Astrocyte (in vitro differentiated cells and primary cell): ENCODE results near the gene TEX2. TPM values are rescaled to one million over a fixed set of nuclear protein-coding genes. Genes with fewer than 3 reads are reported as not detected.
"Not testable (repeated sequence)": the region's sequence is repeated elsewhere in the genome, so short reads cannot be mapped to it uniquely, and the experiment has no call there.

ENCODE experiments used
- DNase-seq: peaks from one replicate; pipeline ENCODE4 v3.0.0-alpha.2; 2010; ENCODE audit warnings: low read depth
- FAIRE-seq: peaks from 2 replicates; lab custom pipeline; 2011; peaks lifted over from hg19 to GRCh38; lab: Jason Lieb, UNC
- H2AFZ ChIP-seq: 2 replicates; pipeline ENCODE4 v1.6.0; 2012; ENCODE audit warnings: low read depth, low read length, inconsistent platforms
- H3K27ac ChIP-seq: 2 replicates; pipeline ENCODE4 v1.5.1; 2011; ENCODE audit warnings: low read depth, low read length, inconsistent platforms
- H3K27me3 ChIP-seq: 2 replicates; pipeline ENCODE4 v1.6.0; 2011; ENCODE audit warnings: low read length, inconsistent platforms; ENCODE audit not compliant: insufficient read depth
- H3K36me3 ChIP-seq: 2 replicates; pipeline ENCODE4 v1.5.1; 2011; ENCODE audit warnings: low read length, inconsistent platforms; ENCODE audit not compliant: insufficient read depth
- H3K4me1 ChIP-seq: 2 replicates; pipeline ENCODE4 v1.5.1; 2011; ENCODE audit warnings: low read length, inconsistent platforms; ENCODE audit not compliant: insufficient read depth
- H3K4me2 ChIP-seq: 2 replicates; pipeline ENCODE4 v1.6.0; 2012; ENCODE audit warnings: low read length, inconsistent platforms
- H3K4me3 ChIP-seq: 2 replicates; pipeline ENCODE4 v1.5.1; 2011; ENCODE audit warnings: low read depth, mild to moderate bottlenecking, low read length, inconsistent platforms; ENCODE audit not compliant: insufficient read depth
- H3K79me2 ChIP-seq: 2 replicates; pipeline ENCODE4 v1.6.0; 2012; ENCODE audit warnings: mild to moderate bottlenecking, low read length, inconsistent platforms; ENCODE audit not compliant: insufficient read depth
- H3K9ac ChIP-seq: 2 replicates; pipeline ENCODE4 v1.6.0; 2012; ENCODE audit warnings: mild to moderate bottlenecking, low read length, inconsistent platforms
- H3K9me3 ChIP-seq: 2 replicates; pipeline ENCODE4 v1.5.1; 2012; ENCODE audit warnings: low read depth, mild to moderate bottlenecking, low read length, inconsistent platforms; ENCODE audit not compliant: insufficient read depth
- H4K20me1 ChIP-seq: 2 replicates; pipeline ENCODE4 v1.6.0; 2012; ENCODE audit warnings: low read length, inconsistent platforms; ENCODE audit not compliant: insufficient read depth
- H3K27ac Mint-ChIP-seq: one replicate; pipeline ENCODE4 v1.8.0; 2021; ENCODE audit warnings: mild to moderate bottlenecking, mixed read lengths; ENCODE audit not compliant: unreplicated experiment
- H3K27me3 Mint-ChIP-seq: one replicate; pipeline ENCODE4 v1.8.0; 2021; ENCODE audit warnings: low read depth, mixed read lengths; ENCODE audit not compliant: unreplicated experiment
- H3K36me3 Mint-ChIP-seq: one replicate; pipeline ENCODE4 v1.8.0; 2021; ENCODE audit warnings: low read depth, mixed read lengths; ENCODE audit not compliant: unreplicated experiment
- H3K4me1 Mint-ChIP-seq: one replicate; pipeline ENCODE4 v1.8.0; 2021; ENCODE audit warnings: low read depth, mixed read lengths; ENCODE audit not compliant: unreplicated experiment
- H3K4me3 Mint-ChIP-seq: one replicate; pipeline ENCODE4 v1.8.0; 2021; ENCODE audit warnings: mild to moderate bottlenecking, moderate library complexity, mixed read lengths; ENCODE audit not compliant: unreplicated experiment
- H3K9me3 Mint-ChIP-seq: one replicate; pipeline ENCODE4 v1.8.0; 2021; ENCODE audit warnings: mild to moderate bottlenecking, mixed read lengths; ENCODE audit not compliant: unreplicated experiment
- EZH2 ChIP-seq: IDR thresholded peaks from 2 replicates; pipeline ENCODE4 v1.6.1; 2012; ENCODE audit warnings: mild to moderate bottlenecking, low read length, inconsistent platforms; ENCODE audit not compliant: insufficient read depth
- total RNA-seq: library from RNA; stranded (reverse); gene quantifications from 2 replicates; pipeline ENCODE4 v1.2.1, GENCODE V29; 2021
- TF ChIP-seq, protein P1 (sequence below): IDR thresholded peaks from 2 replicates; pipeline ENCODE4 v1.5.1; 2011; ENCODE audit warnings: low read depth, mild to moderate bottlenecking, inconsistent platforms, low read length, moderate library complexity; ENCODE audit not compliant: insufficient read depth

The TEX2 gene
- total RNA-seq, 1 donor from 2014 or later, result 56.1 TPM

DNA sequence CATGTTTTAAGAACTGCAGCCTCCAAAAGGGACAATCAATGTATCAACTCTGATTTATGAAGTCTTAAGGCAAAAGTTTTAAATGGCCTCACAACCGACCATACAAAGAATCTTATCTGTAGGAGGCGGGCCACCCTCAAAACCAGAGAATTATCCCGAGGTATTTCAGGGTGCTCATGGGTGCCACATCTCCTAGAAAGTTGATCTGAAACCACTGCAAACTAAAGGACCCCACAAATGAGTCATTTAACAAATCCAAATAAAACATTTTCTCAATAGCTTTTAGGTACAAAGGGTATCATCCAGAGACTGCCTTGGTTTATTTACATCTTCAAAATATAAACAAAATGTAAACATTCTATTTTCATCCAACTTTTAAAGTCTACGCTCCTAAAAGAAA, 139.9 kb downstream of the TEX2 start:
- no peaks in the 10 kb centered on the region for H3K27me3 Mint-ChIP-seq
- no peak overlapping the region for H3K4me3 Mint-ChIP-seq
- H3K9me3 ChIP-seq, result no peaks in the 10 kb centered on the region
- no peaks in the 10 kb centered on the region for H3K36me3 ChIP-seq
- H3K4me2 ChIP-seq, result no peak overlapping the region
- no peak overlapping the region for H2AFZ ChIP-seq
- H3K4me3 ChIP-seq, result no peak overlapping the region
- peaks cover 12% of the 10 kb centered on the region for H3K79me2 ChIP-seq
- H3K4me1 Mint-ChIP-seq, result peaks cover 8% of the 10 kb centered on the region
- peaks cover 4% of the 10 kb centered on the region for H3K4me1 ChIP-seq
- no peak for DNase-seq
- no peak overlapping the region for H3K27ac Mint-ChIP-seq
- H3K9ac ChIP-seq, result no peak overlapping the region
- H4K20me1 ChIP-seq, result peaks cover 33% of the 10 kb centered on the region
- no peaks in the 10 kb centered on the region for H3K27me3 ChIP-seq
- FAIRE-seq, result no peak
- TF ChIP-seq EZH2, result no peak
- TF ChIP-seq, protein P1, sequence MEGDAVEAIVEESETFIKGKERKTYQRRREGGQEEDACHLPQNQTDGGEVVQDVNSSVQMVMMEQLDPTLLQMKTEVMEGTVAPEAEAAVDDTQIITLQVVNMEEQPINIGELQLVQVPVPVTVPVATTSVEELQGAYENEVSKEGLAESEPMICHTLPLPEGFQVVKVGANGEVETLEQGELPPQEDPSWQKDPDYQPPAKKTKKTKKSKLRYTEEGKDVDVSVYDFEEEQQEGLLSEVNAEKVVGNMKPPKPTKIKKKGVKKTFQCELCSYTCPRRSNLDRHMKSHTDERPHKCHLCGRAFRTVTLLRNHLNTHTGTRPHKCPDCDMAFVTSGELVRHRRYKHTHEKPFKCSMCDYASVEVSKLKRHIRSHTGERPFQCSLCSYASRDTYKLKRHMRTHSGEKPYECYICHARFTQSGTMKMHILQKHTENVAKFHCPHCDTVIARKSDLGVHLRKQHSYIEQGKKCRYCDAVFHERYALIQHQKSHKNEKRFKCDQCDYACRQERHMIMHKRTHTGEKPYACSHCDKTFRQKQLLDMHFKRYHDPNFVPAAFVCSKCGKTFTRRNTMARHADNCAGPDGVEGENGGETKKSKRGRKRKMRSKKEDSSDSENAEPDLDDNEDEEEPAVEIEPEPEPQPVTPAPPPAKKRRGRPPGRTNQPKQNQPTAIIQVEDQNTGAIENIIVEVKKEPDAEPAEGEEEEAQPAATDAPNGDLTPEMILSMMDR, result no peak
- H3K27ac ChIP-seq, result no peak overlapping the region
- H3K36me3 Mint-ChIP-seq, result peaks cover 5% of the 10 kb centered on the region
- H3K9me3 Mint-ChIP-seq, result no peaks in the 10 kb centered on the region

DNA sequence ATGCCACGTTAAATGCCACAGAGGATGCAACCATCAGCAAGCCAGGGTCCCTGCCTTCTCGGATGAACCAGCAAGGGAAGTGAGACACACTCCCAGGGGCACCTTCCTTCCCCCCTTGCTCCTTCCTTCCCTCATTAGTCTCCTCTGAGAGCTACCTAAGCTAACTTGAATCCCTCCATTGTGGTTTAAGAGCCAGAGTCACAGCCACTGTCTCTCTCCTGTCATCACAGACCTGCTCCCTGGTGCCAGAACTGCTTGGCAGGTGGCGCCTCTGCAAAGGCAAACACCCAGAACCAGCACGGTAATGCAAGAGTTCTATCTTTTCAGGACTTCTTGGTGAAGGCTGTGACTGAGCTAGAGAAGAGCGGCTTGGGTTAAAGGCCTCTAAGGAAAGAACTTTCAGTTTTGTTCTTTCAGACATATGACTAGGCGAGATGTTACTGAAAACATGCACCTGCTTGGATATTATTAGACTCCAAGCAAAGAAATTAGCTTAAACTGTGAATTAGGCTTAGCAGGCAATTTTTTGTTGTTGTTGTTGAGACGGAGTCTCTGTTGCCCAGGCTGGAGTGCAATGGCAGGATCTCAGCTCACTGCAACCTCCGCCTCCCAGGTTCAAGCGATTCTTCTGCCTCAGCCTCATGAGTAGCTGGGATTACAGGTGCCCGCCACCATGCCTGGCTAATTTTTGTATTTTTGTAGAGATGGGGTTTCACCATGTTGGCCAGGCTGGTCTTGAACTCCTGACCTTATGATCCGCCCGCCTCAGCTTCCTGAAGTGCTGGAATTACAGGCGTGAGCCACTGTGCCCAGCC, 141.9 kb downstream of the TEX2 start:
- not testable (repeated sequence) for H3K27me3 Mint-ChIP-seq, H3K4me1 Mint-ChIP-seq, H2AFZ ChIP-seq, H3K27ac ChIP-seq, H3K4me3 Mint-ChIP-seq, H3K36me3 ChIP-seq, FAIRE-seq, H3K9ac ChIP-seq, H3K4me1 ChIP-seq, DNase-seq, H3K4me3 ChIP-seq, H3K9me3 Mint-ChIP-seq, H3K27me3 ChIP-seq, H3K9me3 ChIP-seq, H3K36me3 Mint-ChIP-seq, H3K79me2 ChIP-seq, H3K4me2 ChIP-seq, H3K27ac Mint-ChIP-seq
- peaks cover 33% of the 10 kb centered on the region for H4K20me1 ChIP-seq

DNA sequence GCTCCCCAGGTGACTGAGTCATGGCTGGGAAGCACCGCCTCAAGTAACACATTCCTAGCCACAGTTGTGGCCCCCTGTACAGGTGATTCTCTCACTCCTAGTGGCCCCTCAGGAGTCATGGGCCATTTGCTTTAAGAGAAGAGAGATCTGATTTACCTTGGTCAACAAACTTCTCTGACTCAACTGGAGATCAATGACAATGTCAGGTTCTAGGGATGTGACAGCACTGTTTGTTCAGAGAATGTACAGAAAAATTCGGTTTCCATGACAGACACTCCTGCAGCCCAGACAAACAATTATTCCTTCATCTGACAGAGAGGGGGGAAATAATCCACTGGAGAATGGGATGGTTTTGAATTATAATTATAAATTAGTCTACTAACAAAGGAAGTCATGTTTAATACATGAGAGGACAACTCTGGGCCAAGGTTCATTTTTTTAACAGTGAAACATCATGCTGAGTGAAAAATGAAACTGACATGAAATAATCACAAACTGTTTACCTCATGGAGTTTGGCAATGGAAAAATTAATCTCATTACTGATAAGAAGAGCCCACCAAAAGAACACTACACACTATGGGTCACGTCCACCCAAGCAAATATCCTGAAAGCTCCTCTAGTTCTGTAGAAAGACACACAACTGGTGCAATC, 142.8 kb downstream of the TEX2 start:
- H3K36me3 Mint-ChIP-seq, result peaks cover 7% of the 10 kb centered on the region
- H3K27ac ChIP-seq, result no peak overlapping the region
- DNase-seq (no peak), FAIRE-seq (no peak)
- H3K36me3 ChIP-seq, result no peaks in the 10 kb centered on the region
- H3K9me3 ChIP-seq, result no peaks in the 10 kb centered on the region
- no peak for TF ChIP-seq EZH2
- TF ChIP-seq, protein P1, result no peak
- H3K4me1 Mint-ChIP-seq, result peaks cover 2% of the 10 kb centered on the region
- no peak overlapping the region for H2AFZ ChIP-seq
- no peaks in the 10 kb centered on the region for H3K27me3 ChIP-seq
- no peak overlapping the region for H3K4me3 Mint-ChIP-seq
- peaks cover 9% of the 10 kb centered on the region for H3K79me2 ChIP-seq
- peaks cover 2% of the 10 kb centered on the region for H3K9me3 Mint-ChIP-seq
- H3K4me1 ChIP-seq, result peaks cover 4% of the 10 kb centered on the region
- H3K4me3 ChIP-seq, result no peak overlapping the region
- H3K27me3 Mint-ChIP-seq, result no peaks in the 10 kb centered on the region
- no peak overlapping the region for H3K27ac Mint-ChIP-seq
- no peak overlapping the region for H3K4me2 ChIP-seq
- peaks cover 41% of the 10 kb centered on the region for H4K20me1 ChIP-seq
- no peak overlapping the region for H3K9ac ChIP-seq
